Liver (tissue), 9 donors: ENCODE results near the gene TTF1. TPM values are rescaled to one million over a fixed set of nuclear protein-coding genes. Genes with fewer than 3 reads are reported as not detected.

Source experiments
- DNase-seq: peaks from one replicate; pipeline ENCODE4 v3.0.0-alpha.2; 2017; ENCODE audit warnings: low spot score
- H3K27ac ChIP-seq, 2 donors: one replicate each; pipeline ENCODE4 v1.7.0; 2013; ENCODE audit warnings: inconsistent platforms in 2 of 2, low read length in 2 of 2, control low read depth in 1 of 2, low read depth in 1 of 2, mild to moderate bottlenecking in 1 of 2
- H3K27me3 ChIP-seq, 4 donors: one replicate each; pipeline versions ENCODE4 v1.6.1 to v1.7.0; 2013; ENCODE audit warnings: low read length in 3 of 4, inconsistent platforms in 1 of 4, mild to moderate bottlenecking in 1 of 4, moderate library complexity in 1 of 4; ENCODE audit not compliant: control insufficient read depth in 4 of 4, insufficient read depth in 4 of 4
- H3K36me3 ChIP-seq, 4 donors: one replicate each; pipeline versions ENCODE4 v1.6.1 to v1.7.0; 2013; ENCODE audit warnings: low read length in 3 of 4, mild to moderate bottlenecking in 3 of 4, low read depth in 1 of 4, moderate library complexity in 1 of 4; ENCODE audit not compliant: control insufficient read depth in 4 of 4, insufficient read depth in 3 of 4
- H3K4me1 ChIP-seq, 4 donors: one replicate each; pipeline versions ENCODE4 v1.6.1 to v1.7.0; 2013; ENCODE audit warnings: low read length in 3 of 4, mild to moderate bottlenecking in 3 of 4, moderate library complexity in 1 of 4; ENCODE audit not compliant: control insufficient read depth in 4 of 4, insufficient read depth in 4 of 4
- H3K4me3 ChIP-seq, 3 donors: one replicate each; pipeline versions ENCODE4 v1.6.1 to v1.7.0; 2013; ENCODE audit warnings: low read length in 3 of 3, control low read depth in 1 of 3, low read depth in 1 of 3, mild to moderate bottlenecking in 1 of 3
- H3K9ac ChIP-seq, 2 donors: one replicate each; pipeline ENCODE4 v1.7.0; 2013; ENCODE audit warnings: low read length in 2 of 2, mild to moderate bottlenecking in 2 of 2, moderate library complexity in 2 of 2, control low read depth in 1 of 2, low read depth in 1 of 2
- H3K9me3 ChIP-seq, 4 donors: one replicate each; pipeline versions ENCODE4 v1.6.1 to v1.7.0; 2013; ENCODE audit warnings: low read length in 3 of 4; ENCODE audit not compliant: control insufficient read depth in 4 of 4
- ATF3 ChIP-seq: IDR thresholded peaks from 2 replicates; pipeline ENCODE4 v1.6.1; 2016; ENCODE audit warnings: antibody characterized with exemption
- CTCF ChIP-seq: fragments of 150-350 bp; IDR thresholded peaks from 2 replicates; pipeline ENCODE4 v1.5.1; 2017; ENCODE audit warnings: improper control_type of control experiment, low read depth, low read length; ENCODE audit not compliant: missing input control
- EGR1 ChIP-seq, 2 donors: IDR thresholded peaks; 2 replicates each; pipeline ENCODE4 v1.6.1; 2016 to 2018; ENCODE audit warnings: antibody characterized with exemption in 2 of 2, low read depth in 2 of 2
- FOXA1 ChIP-seq: IDR thresholded peaks from 2 replicates; pipeline ENCODE4 v1.6.1; 2016; ENCODE audit warnings: antibody characterized with exemption
- FOXA2 ChIP-seq: IDR thresholded peaks from 2 replicates; pipeline ENCODE4 v1.6.1; 2016; ENCODE audit warnings: antibody characterized with exemption
- GABPA ChIP-seq, 2 donors: IDR thresholded peaks in 1 of 2; conservative IDR thresholded peaks in 1 of 2; 2 replicates each; pipeline ENCODE4 v1.6.1; 2016; ENCODE audit warnings: antibody characterized with exemption in 2 of 2, mild to moderate bottlenecking in 1 of 2, moderate library complexity in 1 of 2
- HNF4A ChIP-seq, 2 donors: conservative IDR thresholded peaks; 2 replicates each; pipeline ENCODE4 v1.6.1; 2016; ENCODE audit warnings: antibody characterized with exemption in 2 of 2, mild to moderate bottlenecking in 2 of 2
- HNF4G ChIP-seq: IDR thresholded peaks from 2 replicates; pipeline ENCODE4 v1.6.1; 2016; ENCODE audit warnings: antibody characterized with exemption
- JUND ChIP-seq, 2 donors: IDR thresholded peaks; 2 replicates each; pipeline ENCODE4 v1.6.1; 2016; ENCODE audit warnings: antibody characterized with exemption in 2 of 2
- MAX ChIP-seq: IDR thresholded peaks from 2 replicates; pipeline ENCODE4 v1.6.1; 2016; ENCODE audit warnings: antibody characterized with exemption
- NR2F2 ChIP-seq: IDR thresholded peaks from 2 replicates; pipeline ENCODE4 v1.6.1; 2016; ENCODE audit warnings: antibody characterized with exemption
- RAD21 ChIP-seq, 2 donors: IDR thresholded peaks; 2 replicates each; pipeline ENCODE4 v1.6.1; 2016; ENCODE audit warnings: antibody characterized with exemption in 2 of 2, mild to moderate bottlenecking in 2 of 2
- REST ChIP-seq: IDR thresholded peaks from 2 replicates; pipeline ENCODE4 v1.6.1; 2016; ENCODE audit warnings: antibody characterized with exemption, mild to moderate bottlenecking
- RXRA ChIP-seq, 2 donors: IDR thresholded peaks; 2 replicates each; pipeline ENCODE4 v1.6.1; 2017 to 2018; ENCODE audit warnings: antibody characterized with exemption in 2 of 2, mild to moderate bottlenecking in 1 of 2
- SP1 ChIP-seq: IDR thresholded peaks from 2 replicates; pipeline ENCODE4 v1.6.1; 2018; ENCODE audit warnings: antibody characterized with exemption, mild to moderate bottlenecking
- TAF1 ChIP-seq: conservative IDR thresholded peaks from 2 replicates; pipeline ENCODE4 v1.6.1; 2016; ENCODE audit warnings: antibody characterized with exemption, mild to moderate bottlenecking
- YY1 ChIP-seq: IDR thresholded peaks from 2 replicates; pipeline ENCODE4 v1.6.1; 2016; ENCODE audit warnings: antibody characterized with exemption, mild to moderate bottlenecking
- ZBTB33 ChIP-seq: IDR thresholded peaks from 2 replicates; pipeline ENCODE4 v1.6.1; 2016; ENCODE audit warnings: antibody characterized with exemption
- WGBS: extraction: QIAGEN DNeasy Blood & Tissue Kit; methylation state at CpG from one replicate; pipeline ENCODE4 v1.1.7; 2013; 5-methylcytosine and 5-hydroxymethylcytosine counted together
- polyA plus RNA-seq, 2 donors: library from polyadenylated mRNA; stranded (reverse) in 1 of 2; unstranded in 1 of 2; fragments of 200-250 nt in 1 of 2; fragments of >200 nt in 1 of 2; fragmentation: Nextera tagmentation in 1 of 2; extraction: Ambion mirVana in 1 of 2; gene quantifications; one replicate each; pipeline versions ENCODE4 v1.2.1 to v1.2.3, GENCODE V29; 2013 to 2015
- total RNA-seq, 2 donors: library from RNA; depleted of rRNA; stranded (reverse); fragments of >200 nt; gene quantifications; one replicate each; pipeline ENCODE4 v1.2.3, GENCODE V29; 2014
- donor health status: healthy.
- donor health status: healthy.
- donor health status: healthy.
- donor health status: healthy.
- donor health status: healthy.

Gene TTF1
- total and polyA plus RNA-seq, 4 donors = 1.9 to 6.1 (median 2.6) TPM

GRCh38 chr9:132395560-132395959 lies 11.1 kb downstream of the TTF1 start:
- no peak for TF ChIP-seq TAF1
- no peak for TF ChIP-seq MAX
- TF ChIP-seq FOXA1 = no peak
- no peak for TF ChIP-seq HNF4A (conservative IDR thresholded peaks at IDR 0.05)
- no peak for TF ChIP-seq RXRA (IDR thresholded peaks at IDR 0.05)
- no peak for TF ChIP-seq HNF4G
- TF ChIP-seq CTCF = no peak
- TF ChIP-seq SP1 = no peak
- TF ChIP-seq REST = no peak
- no peak for TF ChIP-seq FOXA2
- TF ChIP-seq ATF3 = no peak
- no peak for TF ChIP-seq JUND (IDR thresholded peaks at IDR 0.05)
- no peak for TF ChIP-seq GABPA (IDR thresholded peaks at IDR 0.05 in 1 of 2, conservative IDR thresholded peaks at IDR 0.05 in 1 of 2)
- no peak for TF ChIP-seq YY1
- no peak for TF ChIP-seq RAD21 (IDR thresholded peaks at IDR 0.05)
- no peak for TF ChIP-seq NR2F2
- TF ChIP-seq ZBTB33 = no peak
- TF ChIP-seq EGR1 (IDR thresholded peaks at IDR 0.05; ENCODE audit: low read depth in 2 of 2) = no peak
- no peak for DNase-seq
- H3K4me1 ChIP-seq = no peaks in the 10 kb centered on the region

More at GRCh38 chr9:132395560-132395959, 11.1 kb downstream of the TTF1 start:
- Histone ChIP-seq H3K4me3 (no peak overlapping the region), H3K27ac (no peak overlapping the region), H3K9me3 (no peaks in the 10 kb centered on the region), H3K9ac (no peak overlapping the region), H3K36me3 (peaks cover 25 to 58% (median 49%) of the 10 kb centered on the region in 4 donors), H3K27me3 (no peaks in the 10 kb centered on the region)
- 96% methylated on average over 11 of the region's 11 CpGs for WGBS
